Thyroid gland (tissue), 4 donors: ENCODE results near the gene RARRES1. TPM values are rescaled to one million over a fixed set of nuclear protein-coding genes. Genes with fewer than 3 reads are reported as not detected.

Experiments
- DNase-seq, 2 donors: peaks; one replicate each; pipeline ENCODE4 v3.0.0-alpha.2; 2019
- H3K27ac ChIP-seq, 3 donors: fragments of 200-600 bp; sonication (generic); 1 replicate in 2 of 3; 2 replicates in 1 of 3; pipeline ENCODE4 v1.5.1; 2016 to 2019; ENCODE audit warnings: mild to moderate bottlenecking in 1 of 3, moderate library complexity in 1 of 3
- H3K27me3 ChIP-seq: fragments of 200-600 bp; sonication (generic); one replicate; pipeline ENCODE4 v1.5.1; 2019
- H3K36me3 ChIP-seq, 2 donors: fragments of 200-600 bp; sonication (generic); one replicate each; pipeline ENCODE4 v1.5.1; 2016 to 2019
- H3K4me1 ChIP-seq, 2 donors: fragments of 200-600 bp; sonication (generic); one replicate each; pipeline ENCODE4 v1.5.1; 2017 to 2019
- H3K4me3 ChIP-seq, 3 donors: fragments of 200-600 bp; sonication (generic); replicated peaks in 1 of 3; 1 replicate in 2 of 3; 2 replicates in 1 of 3; pipeline ENCODE4 v1.5.1; 2016; ENCODE audit warnings: mild to moderate bottlenecking in 1 of 3
- H3K9me3 ChIP-seq: fragments of 200-600 bp; sonication (generic); one replicate; pipeline ENCODE4 v1.5.1; 2017
- POLR2A ChIP-seq, 2 donors: fragments of 450-650 bp; IDR thresholded peaks; one replicate each; pipeline ENCODE4 v1.6.1; 2017; ENCODE audit warnings: antibody characterized with exemption in 2 of 2, mild to moderate bottlenecking in 2 of 2, moderate library complexity in 1 of 2
- WGBS, 2 donors: methylation state at CpG; one replicate each; pipeline ENCODE4 v1.1.5; 2017; 5-methylcytosine and 5-hydroxymethylcytosine counted together
- intact Hi-C: fragments of 100-400 bp; cut with DNase I; formaldehyde crosslinking; loops from one replicate; pipeline ENCODE4 v1.15.1; 2023
- total RNA-seq, 4 donors: library from RNA; depleted of rRNA; stranded (reverse); fragments of >200 nt; gene quantifications; one replicate each; pipeline ENCODE4 v1.2.3, GENCODE V29; 2016
- TF ChIP-seq, protein P1 (sequence below), 6 experiments: fragments of 200-600 bp in 3 of 6; fragments of 450-650 bp in 3 of 6; sonication (generic) in 3 of 6; IDR thresholded peaks; one replicate each; pipeline ENCODE4 v1.5.1; 2016 to 2019; ENCODE audit warnings: antibody characterized with exemption in 6 of 6, mild to moderate bottlenecking in 2 of 6, inconsistent platforms in 1 of 6, moderate library complexity in 1 of 6

Gene RARRES1
- total RNA-seq, 4 donors from 2014 or later, result 4.8 to 394 (median 21.4) TPM

GRCh38 chr3:158773845-158774830 is 41.9 kb upstream of the RARRES1 start:
- H3K4me1 ChIP-seq, result peaks cover 7 to 17% of the 10 kb centered on the region in 2 donors
- intact Hi-C loops, result no loop called here

GRCh38 chr3:158773166-158773565 is 40.9 kb upstream of the RARRES1 start:
- Histone ChIP-seq H3K9me3 (no peaks in the 10 kb centered on the region), H3K36me3 (no peaks in the 10 kb centered on the region), H3K4me3 (no peak overlapping the region), H3K4me1 (peaks cover 15 to 27% of the 10 kb centered on the region in 2 donors), H3K27me3 (no peaks in the 10 kb centered on the region), H3K27ac (no peak overlapping the region)
- DNase-seq, result no peak
- no peak for TF ChIP-seq POLR2A (IDR thresholded peaks at IDR 0.05)
- TF ChIP-seq, protein P1, sequence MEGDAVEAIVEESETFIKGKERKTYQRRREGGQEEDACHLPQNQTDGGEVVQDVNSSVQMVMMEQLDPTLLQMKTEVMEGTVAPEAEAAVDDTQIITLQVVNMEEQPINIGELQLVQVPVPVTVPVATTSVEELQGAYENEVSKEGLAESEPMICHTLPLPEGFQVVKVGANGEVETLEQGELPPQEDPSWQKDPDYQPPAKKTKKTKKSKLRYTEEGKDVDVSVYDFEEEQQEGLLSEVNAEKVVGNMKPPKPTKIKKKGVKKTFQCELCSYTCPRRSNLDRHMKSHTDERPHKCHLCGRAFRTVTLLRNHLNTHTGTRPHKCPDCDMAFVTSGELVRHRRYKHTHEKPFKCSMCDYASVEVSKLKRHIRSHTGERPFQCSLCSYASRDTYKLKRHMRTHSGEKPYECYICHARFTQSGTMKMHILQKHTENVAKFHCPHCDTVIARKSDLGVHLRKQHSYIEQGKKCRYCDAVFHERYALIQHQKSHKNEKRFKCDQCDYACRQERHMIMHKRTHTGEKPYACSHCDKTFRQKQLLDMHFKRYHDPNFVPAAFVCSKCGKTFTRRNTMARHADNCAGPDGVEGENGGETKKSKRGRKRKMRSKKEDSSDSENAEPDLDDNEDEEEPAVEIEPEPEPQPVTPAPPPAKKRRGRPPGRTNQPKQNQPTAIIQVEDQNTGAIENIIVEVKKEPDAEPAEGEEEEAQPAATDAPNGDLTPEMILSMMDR (IDR thresholded peaks at IDR 0.05), result no peak
- intact Hi-C loops, result no loop called here

More at GRCh38 chr3:158773845-158774830, 41.9 kb upstream of the RARRES1 start:
- 85 to 89% methylated on average over 7 of the region's 7 CpGs for WGBS, 2 donors
- TF ChIP-seq POLR2A (IDR thresholded peaks at IDR 0.05), result no peak
- TF ChIP-seq, protein P1 (IDR thresholded peaks at IDR 0.05), result no peak
- no peaks in the 10 kb centered on the region for H3K27me3 ChIP-seq
- DNase-seq, result no peak
- no peaks in the 10 kb centered on the region for H3K9me3 ChIP-seq
- no peak overlapping the region for H3K4me3 ChIP-seq
- no peak overlapping the region for H3K27ac ChIP-seq
- no peaks in the 10 kb centered on the region for H3K36me3 ChIP-seq

DNA sequence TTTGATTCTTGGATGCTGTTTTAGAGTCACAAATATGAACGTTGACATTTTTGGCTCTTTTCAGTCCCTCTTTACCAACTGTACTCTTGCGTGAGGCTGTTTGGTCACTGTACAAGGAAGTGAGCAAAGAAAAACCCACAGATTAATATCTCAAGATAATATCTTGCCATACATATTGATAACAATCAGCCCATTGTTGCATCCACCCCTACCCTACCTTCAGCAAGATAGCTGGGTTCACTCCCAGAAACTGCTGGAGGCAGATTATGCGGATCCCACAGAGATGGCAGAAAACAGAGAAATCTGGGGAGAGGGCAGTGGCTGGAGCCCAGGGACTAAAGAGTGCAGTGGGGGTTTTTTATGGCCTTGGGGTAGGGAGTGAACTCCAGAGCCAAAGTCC is 39.7 kb upstream of the RARRES1 start:
- no peak overlapping the region for H3K4me3 ChIP-seq
- H3K27ac ChIP-seq, result no peak overlapping the region
- no peaks in the 10 kb centered on the region for H3K36me3 ChIP-seq
- TF ChIP-seq, protein P1 (IDR thresholded peaks at IDR 0.05), result no peak
- TF ChIP-seq POLR2A (IDR thresholded peaks at IDR 0.05), result no peak
- H3K27me3 ChIP-seq, result no peaks in the 10 kb centered on the region
- intact Hi-C loops, result no loop called here
- no peaks in the 10 kb centered on the region for H3K9me3 ChIP-seq
- 90 to 93% methylated on average over 3 of the region's 3 CpGs for WGBS, 2 donors
- H3K4me1 ChIP-seq, result peaks cover 15 to 32% of the 10 kb centered on the region in 2 donors
- DNase-seq, result no peak

DNA sequence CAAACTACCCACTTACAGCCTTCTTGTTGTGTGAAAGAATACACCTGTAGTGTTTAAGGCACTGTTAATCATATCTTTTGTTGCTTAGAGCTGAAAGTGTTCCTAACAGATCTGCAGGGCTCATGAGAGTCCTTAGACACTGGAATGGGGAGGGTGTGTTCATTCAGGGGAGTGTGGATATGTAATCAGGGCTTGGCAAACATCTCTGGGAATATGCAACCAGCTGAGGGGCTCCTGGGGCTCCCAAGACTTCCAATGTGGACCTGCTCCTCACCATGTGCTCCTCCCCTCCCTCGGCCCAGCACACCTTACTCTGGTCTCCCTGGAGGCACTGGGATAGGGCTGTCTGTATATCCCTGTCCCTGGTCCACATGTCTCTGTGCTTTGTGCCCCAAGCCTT is 39.3 kb upstream of the RARRES1 start:
- no peak overlapping the region for H3K4me3 ChIP-seq
- 94 to 96% methylated on average over 1 of the region's 1 CpG for whole genome bisulfite sequencing, 2 donors
- intact Hi-C loops, result no loop called here
- no peak overlapping the region for H3K27ac ChIP-seq
- H3K9me3 ChIP-seq, result no peaks in the 10 kb centered on the region
- no peaks in the 10 kb centered on the region for H3K27me3 ChIP-seq
- DNase-seq, result no peak
- H3K36me3 ChIP-seq, result no peaks in the 10 kb centered on the region
- H3K4me1 ChIP-seq, result peaks cover 15 to 32% of the 10 kb centered on the region in 2 donors
- TF ChIP-seq, protein P1 (IDR thresholded peaks at IDR 0.05), result no peak
- no peak for TF ChIP-seq POLR2A (IDR thresholded peaks at IDR 0.05)

DNA sequence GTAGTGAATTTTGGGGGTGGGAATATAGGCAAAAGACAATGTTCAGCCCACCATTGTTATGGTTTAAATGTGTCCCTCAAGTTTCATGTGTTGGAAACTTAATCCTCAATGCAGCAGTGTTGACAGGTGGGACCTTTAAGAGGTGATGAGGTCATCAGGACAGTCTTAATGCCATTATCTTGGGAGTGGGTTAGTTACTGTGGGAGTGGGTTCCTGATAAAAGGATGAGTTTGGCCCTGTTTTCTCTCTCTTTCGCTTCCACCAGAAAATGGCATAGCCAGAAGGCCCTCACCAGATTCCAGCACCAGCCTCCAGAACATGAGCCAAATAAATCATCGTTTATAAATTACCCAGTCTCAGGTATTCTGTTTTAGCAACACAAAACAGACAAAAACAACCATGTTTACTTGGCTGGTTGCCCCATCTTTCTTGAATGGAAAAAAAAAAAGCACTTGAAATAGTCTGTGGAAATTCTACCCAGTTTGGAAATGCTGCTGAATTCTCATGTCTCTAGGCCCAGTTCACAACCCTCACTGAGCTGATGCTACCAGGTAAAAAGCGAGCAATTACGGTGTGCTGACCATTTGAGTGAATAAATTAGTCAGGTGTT is 38.6 kb upstream of the RARRES1 start:
- Histone ChIP-seq H3K4me3 (no peak overlapping the region), H3K4me1 (peaks cover 13 to 27% of the 10 kb centered on the region in 2 donors), H3K36me3 (no peaks in the 10 kb centered on the region), H3K9me3 (no peaks in the 10 kb centered on the region), H3K27ac (peak overlapping the region in 1 of 3 donors; percentile 6), H3K27me3 (no peaks in the 10 kb centered on the region)
- no peak for DNase-seq
- 93 to 95% methylated on average over 4 of the region's 4 CpGs for WGBS, 2 donors
- TF ChIP-seq, protein P1 (IDR thresholded peaks at IDR 0.05), result no peak
- no peak for TF ChIP-seq POLR2A (IDR thresholded peaks at IDR 0.05)
- intact Hi-C loops, result no loop called here
